SU-DHL-6 (cell line): ENCODE data around the gene RASGRF2.

ENCODE experiments used
- H2AFZ ChIP-seq: fragments of 200-600 bp; sonication (generic); 2 replicates; pipeline ENCODE4 v1.6.1; 2014; ENCODE audit warnings: low read depth, mild to moderate bottlenecking, moderate library complexity, mixed read lengths, antibody characterized with exemption, low read length; ENCODE audit not compliant: severe bottlenecking
- H3F3A ChIP-seq: fragments of 200-600 bp; shearing (Covaris generic); 2 replicates; pipeline ENCODE4 v1.6.0; 2016; ENCODE audit warnings: antibody characterized with exemption, mild to moderate bottlenecking; ENCODE audit not compliant: insufficient read depth
- H3K27ac ChIP-seq: fragments of 200-600 bp; sonication (generic); 2 replicates; pipeline ENCODE4 v1.5.1; 2016; ENCODE audit warnings: low read depth, mild to moderate bottlenecking, low read length, moderate library complexity, mixed read lengths
- H3K27me3 ChIP-seq: fragments of 200-600 bp; sonication (generic), shearing (Covaris generic); 2 replicates; pipeline ENCODE4 v1.6.0; 2014; ENCODE audit warnings: mild to moderate bottlenecking, low read length
- H3K36me3 ChIP-seq: fragments of 200-600 bp; sonication (generic); 2 replicates; pipeline ENCODE4 v1.6.1; 2014; ENCODE audit warnings: mild to moderate bottlenecking, low read length, mixed read lengths
- H3K4me2 ChIP-seq: fragments of 300-600, 200-600 bp; shearing (Covaris generic), sonication (generic); 2 replicates; pipeline ENCODE4 v1.6.0; 2014; ENCODE audit warnings: low read length, low read depth, mild to moderate bottlenecking; ENCODE audit not compliant: poor library complexity, severe bottlenecking
- H3K4me3 ChIP-seq: fragments of 200-600 bp; sonication (generic); 2 replicates; pipeline ENCODE4 v1.5.1; 2014; ENCODE audit warnings: antibody characterized with exemption, low read length, mild to moderate bottlenecking, mixed read lengths; ENCODE audit not compliant: insufficient read depth, poor library complexity, severe bottlenecking
- H3K79me2 ChIP-seq: fragments of 200-600 bp; sonication (generic); 2 replicates; pipeline ENCODE4 v1.6.1; 2014; ENCODE audit warnings: mild to moderate bottlenecking, low read length, moderate library complexity; ENCODE audit not compliant: insufficient read depth
- H3K9ac ChIP-seq: fragments of 200-600 bp; sonication (generic); 2 replicates; pipeline ENCODE4 v1.7.0; 2014; ENCODE audit warnings: mild to moderate bottlenecking, low read length
- H3K9me2 ChIP-seq: fragments of 200-600 bp; sonication (generic); replicated peaks from 2 replicates; pipeline ENCODE4 v1.6.1; 2014; ENCODE audit warnings: low read length; ENCODE audit not compliant: insufficient read depth
- H3K9me3 ChIP-seq: fragments of 200-600 bp; sonication (generic); 2 replicates; pipeline ENCODE4 v1.6.1; 2014; ENCODE audit warnings: low read length, mixed read lengths; ENCODE audit not compliant: insufficient read depth
- H4K20me1 ChIP-seq: fragments of 200-600 bp; sonication (generic); 2 replicates; pipeline ENCODE4 v1.6.1; 2014; ENCODE audit warnings: low read depth, mild to moderate bottlenecking, antibody characterized with exemption, low read length, moderate library complexity, mixed read lengths
- CTCF ChIP-seq: fragments of 200-600 bp; sonication (generic); IDR thresholded peaks from one replicate; pipeline ENCODE4 v1.5.1; 2017; ENCODE audit warnings: antibody characterized with exemption, mild to moderate bottlenecking, low read length, moderate library complexity; ENCODE audit not compliant: insufficient read depth, poor library complexity, severe bottlenecking
- EZH2phosphoT487 ChIP-seq: fragments of 200-600 bp; sonication (generic), shearing (Covaris generic); conservative IDR thresholded peaks from 2 replicates; pipeline ENCODE4 v1.6.1; 2018; ENCODE audit warnings: mild to moderate bottlenecking, antibody characterized with exemption, low read length, moderate library complexity, mixed read lengths

Gene RASGRF2

DNA sequence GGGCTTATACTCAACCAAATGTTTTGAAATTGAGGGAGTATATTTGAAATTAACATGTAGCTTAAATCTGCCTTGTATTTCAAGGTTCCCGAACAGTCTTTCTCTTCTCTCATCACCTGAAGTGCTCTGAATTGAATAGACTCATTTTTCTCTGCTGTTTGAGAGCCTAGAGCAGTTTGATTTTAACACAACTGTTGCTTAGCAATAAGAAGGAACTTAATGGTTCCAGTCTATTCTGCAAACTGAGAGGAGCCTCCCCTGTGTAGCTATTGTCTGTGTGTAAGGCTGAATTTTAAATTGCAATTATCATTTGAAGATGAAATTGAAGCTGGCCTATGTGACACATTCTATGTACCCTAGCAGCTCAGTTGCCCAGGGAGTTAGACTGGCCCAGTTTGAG is 185.9 kb downstream of the RASGRF2 start:
- Histone ChIP-seq H3K36me3 (no peaks in the 10 kb centered on the region), H3K4me2 (no peak overlapping the region), H4K20me1 (no peaks in the 10 kb centered on the region), H3K27me3 (no peaks in the 10 kb centered on the region), H3K79me2 (no peaks in the 10 kb centered on the region), H2AFZ (no peak overlapping the region), H3K4me3 (no peak overlapping the region), H3K27ac (no peak overlapping the region), H3K9ac (no peak overlapping the region), H3K9me2 (no peaks in the 10 kb centered on the region), H3F3A (no peaks in the 10 kb centered on the region), H3K9me3 (no peaks in the 10 kb centered on the region)
- no peak for TF ChIP-seq EZH2phosphoT487
- TF ChIP-seq CTCF: no peak

GRCh38 chr5:81147011-81147885 is 187.1 kb downstream of the RASGRF2 start:
- no peak for TF ChIP-seq EZH2phosphoT487
- no peak for TF ChIP-seq CTCF
- no peaks in the 10 kb centered on the region for H3K9me3 ChIP-seq
- H3K27me3 ChIP-seq: no peaks in the 10 kb centered on the region
- H3K4me2 ChIP-seq: no peak overlapping the region
- no peaks in the 10 kb centered on the region for H3K9me2 ChIP-seq
- no peaks in the 10 kb centered on the region for H3F3A ChIP-seq
- H4K20me1 ChIP-seq: no peaks in the 10 kb centered on the region
- H3K79me2 ChIP-seq: no peaks in the 10 kb centered on the region
- no peak overlapping the region for H2AFZ ChIP-seq
- H3K4me3 ChIP-seq: no peak overlapping the region
- H3K27ac ChIP-seq: no peak overlapping the region
- no peaks in the 10 kb centered on the region for H3K36me3 ChIP-seq
- no peak overlapping the region for H3K9ac ChIP-seq

DNA sequence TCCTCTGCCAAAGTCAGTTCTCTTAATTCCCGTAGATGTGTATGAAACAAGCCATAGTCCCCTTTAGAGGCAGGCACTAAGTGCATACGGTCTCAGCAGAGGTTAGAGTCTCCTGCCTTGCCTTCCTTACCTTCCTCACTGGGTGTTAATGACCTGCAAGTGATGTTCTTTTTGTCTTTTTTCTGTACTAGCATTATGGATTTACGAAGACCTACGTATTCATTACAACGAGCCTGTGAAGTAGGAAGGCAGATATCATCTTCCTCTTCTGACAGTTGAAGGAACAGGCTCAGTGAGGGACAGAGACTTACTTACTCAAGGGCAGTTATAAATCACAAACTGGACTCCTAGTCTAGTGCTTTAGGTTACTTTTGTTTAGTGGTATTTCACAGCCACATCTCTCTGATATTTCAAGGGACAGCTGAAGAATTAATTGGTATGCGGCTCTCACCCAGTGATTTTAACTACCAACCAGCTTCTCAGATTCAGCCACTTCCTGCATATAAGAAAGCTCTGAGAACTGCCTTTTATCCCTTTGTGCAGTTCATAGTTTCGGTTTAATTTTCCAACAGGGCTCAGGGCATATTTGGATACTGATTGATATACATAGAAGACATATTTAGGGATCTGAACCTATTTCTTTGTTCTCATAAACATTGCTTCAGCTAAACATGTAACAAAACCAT is 187.9 kb downstream of the RASGRF2 start:
- no peaks in the 10 kb centered on the region for H3K9me3 ChIP-seq
- H3K4me3 ChIP-seq: no peak overlapping the region
- no peaks in the 10 kb centered on the region for H3K79me2 ChIP-seq
- no peak overlapping the region for H3K9ac ChIP-seq
- no peak overlapping the region for H3K27ac ChIP-seq
- H3K36me3 ChIP-seq: no peaks in the 10 kb centered on the region
- TF ChIP-seq EZH2phosphoT487: no peak
- TF ChIP-seq CTCF: no peak
- H2AFZ ChIP-seq: no peak overlapping the region
- H3F3A ChIP-seq: no peaks in the 10 kb centered on the region
- no peaks in the 10 kb centered on the region for H4K20me1 ChIP-seq
- H3K4me2 ChIP-seq: no peak overlapping the region
- no peaks in the 10 kb centered on the region for H3K9me2 ChIP-seq
- no peaks in the 10 kb centered on the region for H3K27me3 ChIP-seq
